Activated gamma-delta T cell (primary cell): ENCODE results near the gene IGFL2.

Source experiments
- DNase-seq: peaks from one replicate; lab custom pipeline; 2025; lab: John Stamatoyannopoulos, UW

IGFL2 gene

DNA sequence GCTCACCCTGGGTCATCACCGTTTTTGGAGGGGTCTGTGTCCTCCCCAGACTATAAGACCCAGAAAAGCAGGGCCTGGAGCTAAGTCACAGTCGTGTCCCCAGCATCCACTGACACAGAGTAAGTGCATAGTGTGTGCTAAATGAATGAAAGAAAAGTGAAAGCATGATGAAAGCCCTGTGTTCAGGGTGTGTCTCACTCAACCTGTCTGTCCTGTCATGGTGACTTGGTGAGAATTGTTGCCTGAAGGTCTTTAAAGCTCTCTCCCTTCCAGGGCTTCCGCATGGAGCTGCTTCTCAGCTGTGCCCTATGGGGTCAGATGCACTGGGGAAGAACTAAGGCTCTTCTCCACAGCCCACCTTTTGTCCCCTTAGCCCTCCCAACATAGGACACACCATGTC lies 61.0 kb downstream of the IGFL2 start:
- DNase-seq = no peak

- no peak for DNase-seq
These were observed 61.4 kb downstream of the IGFL2 start for GRCh38 chr19:46209472-46209871.

DNA sequence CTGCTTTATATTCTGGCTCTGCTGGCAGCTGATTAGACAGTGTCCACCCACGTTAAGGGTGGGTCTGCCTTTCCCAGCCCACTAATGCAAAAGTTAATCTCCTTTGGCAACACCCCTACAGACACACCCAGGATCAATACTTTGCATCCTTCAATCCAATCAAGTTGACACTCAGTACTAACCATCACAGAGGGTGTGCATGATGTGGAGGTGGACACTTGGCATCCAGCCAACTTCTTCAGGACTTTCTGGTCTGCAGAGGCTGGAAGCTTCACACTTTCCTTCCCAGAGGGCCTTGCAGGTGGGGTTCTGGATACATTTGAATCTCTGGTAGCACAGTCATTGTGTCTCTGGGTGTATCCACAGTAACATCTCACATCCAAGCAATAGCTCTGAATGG lies 62.6 kb downstream of the IGFL2 start:
- no peak for DNase-seq
